Measurements from ENCODE around the gene NEK6. TPM values are rescaled to one million over a fixed set of nuclear protein-coding genes. Genes with fewer than 3 reads are reported as not detected.

Gene NEK6
- total RNA-seq, 1 donor from 2014 or later, result 15.7 TPM

DNA sequence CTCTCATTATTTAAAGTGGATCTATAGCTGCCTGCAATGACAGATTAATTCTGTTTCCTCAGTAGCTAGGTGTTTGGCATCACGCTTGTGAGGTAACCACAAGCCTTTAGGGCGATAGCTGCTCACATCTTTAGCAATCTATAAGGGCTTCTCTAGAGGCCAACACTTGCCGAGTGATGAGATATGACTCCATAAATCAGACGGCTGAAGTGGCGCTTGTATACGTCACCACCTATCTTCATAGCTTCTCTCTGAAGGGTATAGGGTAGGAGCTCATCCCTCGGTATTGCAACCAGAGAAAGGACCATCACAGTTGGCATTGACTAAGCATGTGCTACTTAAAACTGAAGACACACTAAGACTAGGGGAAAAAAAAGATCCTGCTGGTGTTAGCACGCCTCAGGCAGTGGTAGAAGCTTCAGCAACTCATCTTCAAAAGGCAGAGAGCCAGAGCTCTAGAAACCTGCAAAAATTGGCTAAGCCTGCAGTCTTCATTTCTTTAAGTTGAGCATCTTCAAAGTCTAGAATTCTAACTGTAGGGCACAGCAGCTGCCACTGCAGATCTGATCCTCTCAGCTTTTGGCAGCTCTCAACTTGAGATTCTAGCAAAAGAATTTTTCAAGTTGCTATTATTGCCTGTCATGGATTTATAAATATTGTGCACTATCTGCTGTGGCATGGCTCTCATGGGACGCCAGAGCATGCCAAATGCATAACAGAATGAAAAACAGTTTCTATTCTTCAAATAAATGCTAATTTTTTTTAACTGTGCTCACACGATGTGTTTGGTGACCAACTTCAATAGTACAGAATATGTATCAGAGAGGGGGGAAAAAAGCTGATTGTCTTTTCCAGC lies 120.0 kb downstream of the NEK6 start:
- H3K27ac ChIP-seq (ENCODE audit: low read depth, low read length), result no peak overlapping the region

DNA sequence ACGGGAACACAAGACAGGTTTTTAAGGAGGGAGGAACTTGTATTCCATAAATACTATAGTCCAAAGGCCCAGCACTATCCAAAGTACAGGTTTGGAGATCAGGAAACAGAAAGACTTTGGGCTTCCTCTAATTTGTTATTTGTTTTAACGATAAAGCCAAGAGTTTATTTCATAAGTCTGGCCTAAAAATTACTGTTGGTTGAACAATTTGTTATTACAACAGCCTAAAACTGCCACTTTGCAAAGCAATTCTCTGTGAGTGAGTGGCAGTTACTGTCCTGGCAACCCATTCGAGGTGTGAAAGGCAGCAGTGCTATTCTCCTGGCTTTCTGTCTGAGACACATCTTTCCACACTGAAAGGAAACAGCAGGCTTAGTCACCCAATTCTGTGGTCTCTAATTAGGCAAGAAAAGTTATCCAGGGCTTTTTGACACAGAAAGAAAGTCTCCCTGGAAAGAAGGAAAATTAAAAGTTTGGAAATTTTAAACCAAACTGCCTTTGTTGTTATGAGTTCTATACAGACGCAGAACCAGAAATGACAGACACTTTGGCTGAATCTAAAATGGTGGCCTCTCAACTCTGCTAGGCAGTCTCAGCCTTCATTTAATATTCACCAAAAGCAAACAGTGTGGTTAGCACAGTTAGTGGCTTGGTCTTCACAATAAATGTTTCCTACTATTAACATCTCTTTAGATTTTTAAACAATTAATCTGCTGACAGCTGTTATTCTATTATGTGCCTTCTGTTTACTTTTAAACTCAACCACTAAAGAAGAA lies 123.6 kb downstream of the NEK6 start:
- Histone ChIP-seq H3K27me3 (ENCODE audit: control insufficient read depth in 3 of 3, insufficient read depth in 3 of 3, low read length in 3 of 3) (no peaks in the 10 kb centered on the region), H3K36me3 (ENCODE audit: control insufficient read depth in 3 of 3, insufficient read depth in 3 of 3, low read length in 3 of 3) (peaks cover 13 to 26% (median 17%) of the 10 kb centered on the region in 3 donors), H3K9me3 (ENCODE audit: control insufficient read depth in 3 of 3, low read length in 3 of 3) (no peaks in the 10 kb centered on the region), H3K4me1 (ENCODE audit: control insufficient read depth in 3 of 3, insufficient read depth in 3 of 3, low read length in 3 of 3) (peaks cover 13 to 15% (median 14%) of the 10 kb centered on the region in 3 donors), H3K27ac (ENCODE audit: low read depth, low read length) (no peak overlapping the region), H3K4me3 (ENCODE audit: low read length in 3 of 3) (no peak overlapping the region), H3K9ac (ENCODE audit: low read depth in 1 of 3, low read length in 3 of 3) (no peak overlapping the region)

More for the DNA sequence above, 120.0 kb downstream of the NEK6 start:
- Histone ChIP-seq H3K36me3 (ENCODE audit: control insufficient read depth in 3 of 3, insufficient read depth in 3 of 3, low read length in 3 of 3) (peaks cover 4 to 12% (median 10%) of the 10 kb centered on the region in 3 donors), H3K27me3 (ENCODE audit: control insufficient read depth in 3 of 3, insufficient read depth in 3 of 3, low read length in 3 of 3) (no peaks in the 10 kb centered on the region), H3K4me3 (ENCODE audit: low read length in 3 of 3) (peak overlapping the region in 1 of 3 donors; percentile 9), H3K9ac (ENCODE audit: low read depth in 1 of 3, low read length in 3 of 3) (peak overlapping the region in 1 of 3 donors; percentile 19), H3K9me3 (ENCODE audit: control insufficient read depth in 3 of 3, low read length in 3 of 3) (no peaks in the 10 kb centered on the region), H3K4me1 (ENCODE audit: control insufficient read depth in 3 of 3, insufficient read depth in 3 of 3, low read length in 3 of 3) (peaks cover 14 to 16% (median 14%) of the 10 kb centered on the region in 3 donors)

DNA sequence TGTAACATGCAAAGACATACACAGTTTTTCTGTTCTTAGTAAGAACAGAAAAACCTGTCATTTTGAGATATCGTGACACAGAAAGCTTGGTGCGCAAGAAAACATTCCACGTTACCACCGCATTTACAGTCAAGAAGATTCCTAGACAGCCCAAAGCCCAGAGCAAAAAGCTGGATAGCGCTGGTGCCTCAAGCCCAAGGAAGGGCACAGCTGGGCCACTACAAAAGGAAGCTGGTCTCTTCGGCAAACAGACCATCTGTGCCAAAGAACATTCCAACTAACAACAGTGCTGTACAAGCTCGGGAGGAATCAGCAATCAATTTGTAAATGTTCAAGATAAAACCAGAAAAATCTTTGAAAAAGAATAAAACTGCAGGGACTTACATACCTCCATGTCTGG lies 126.5 kb downstream of the NEK6 start:
- H3K36me3 ChIP-seq (ENCODE audit: control insufficient read depth in 3 of 3, insufficient read depth in 3 of 3, low read length in 3 of 3), result peaks cover 13 to 26% (median 17%) of the 10 kb centered on the region in 3 donors
- no peak overlapping the region for H3K27ac ChIP-seq (ENCODE audit: low read depth, low read length)
- no peaks in the 10 kb centered on the region for H3K27me3 ChIP-seq (ENCODE audit: control insufficient read depth in 3 of 3, insufficient read depth in 3 of 3, low read length in 3 of 3)
- H3K4me1 ChIP-seq (ENCODE audit: control insufficient read depth in 3 of 3, insufficient read depth in 3 of 3, low read length in 3 of 3), result peaks cover 9 to 15% (median 13%) of the 10 kb centered on the region in 3 donors
- no peaks in the 10 kb centered on the region for H3K9me3 ChIP-seq (ENCODE audit: control insufficient read depth in 3 of 3, low read length in 3 of 3)
- H3K4me3 ChIP-seq (ENCODE audit: low read length in 3 of 3), result no peak overlapping the region
- no peak overlapping the region for H3K9ac ChIP-seq (ENCODE audit: low read depth in 1 of 3, low read length in 3 of 3)

- no peak overlapping the region for H3K27ac ChIP-seq (ENCODE audit: low read depth, low read length)
- H3K27me3 ChIP-seq (ENCODE audit: control insufficient read depth in 3 of 3, insufficient read depth in 3 of 3, low read length in 3 of 3), result no peaks in the 10 kb centered on the region
- no peak overlapping the region for H3K4me3 ChIP-seq (ENCODE audit: low read length in 3 of 3)
- no peaks in the 10 kb centered on the region for H3K9me3 ChIP-seq (ENCODE audit: control insufficient read depth in 3 of 3, low read length in 3 of 3)
- peaks cover 12 to 21% (median 13%) of the 10 kb centered on the region in 3 donors for H3K36me3 ChIP-seq (ENCODE audit: control insufficient read depth in 3 of 3, insufficient read depth in 3 of 3, low read length in 3 of 3)
- H3K4me1 ChIP-seq (ENCODE audit: control insufficient read depth in 3 of 3, insufficient read depth in 3 of 3, low read length in 3 of 3), result peaks cover 13 to 21% (median 18%) of the 10 kb centered on the region in 3 donors
- no peak overlapping the region for H3K9ac ChIP-seq (ENCODE audit: low read depth in 1 of 3, low read length in 3 of 3)
Measured at GRCh38 chr9:124384846-124385245, 127.1 kb downstream of the NEK6 start.

DNA sequence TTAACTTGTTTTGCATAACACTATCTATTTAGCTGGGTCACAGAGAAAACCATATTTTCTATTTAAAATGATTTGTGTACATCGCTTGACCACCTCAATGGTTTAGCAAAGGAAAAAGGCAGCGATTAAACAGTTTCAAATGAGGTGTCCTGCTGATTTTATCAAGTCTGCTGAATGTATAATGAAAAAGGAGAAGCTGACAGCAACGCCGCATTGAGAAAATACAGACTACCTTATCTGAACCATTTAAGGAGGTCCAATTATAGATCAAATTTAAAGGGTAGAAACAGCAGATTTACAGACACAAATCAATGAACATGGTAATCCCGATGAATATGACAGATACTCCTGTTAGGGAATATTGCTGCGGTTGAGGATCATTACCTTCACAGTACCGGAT lies 127.9 kb downstream of the NEK6 start:
- H3K36me3 ChIP-seq (ENCODE audit: control insufficient read depth in 3 of 3, insufficient read depth in 3 of 3, low read length in 3 of 3), result peaks cover 8 to 17% (median 10%) of the 10 kb centered on the region in 3 donors
- no peaks in the 10 kb centered on the region for H3K9me3 ChIP-seq (ENCODE audit: control insufficient read depth in 3 of 3, low read length in 3 of 3)
- H3K27me3 ChIP-seq (ENCODE audit: control insufficient read depth in 3 of 3, insufficient read depth in 3 of 3, low read length in 3 of 3), result no peaks in the 10 kb centered on the region
- no peak overlapping the region for H3K4me3 ChIP-seq (ENCODE audit: low read length in 3 of 3)
- no peak overlapping the region for H3K9ac ChIP-seq (ENCODE audit: low read depth in 1 of 3, low read length in 3 of 3)
- H3K27ac ChIP-seq (ENCODE audit: low read depth, low read length), result no peak overlapping the region
- peaks cover 13 to 28% (median 18%) of the 10 kb centered on the region in 3 donors for H3K4me1 ChIP-seq (ENCODE audit: control insufficient read depth in 3 of 3, insufficient read depth in 3 of 3, low read length in 3 of 3)

- Histone ChIP-seq H3K27me3 (ENCODE audit: control insufficient read depth in 3 of 3, insufficient read depth in 3 of 3, low read length in 3 of 3) (no peaks in the 10 kb centered on the region), H3K36me3 (ENCODE audit: control insufficient read depth in 3 of 3, insufficient read depth in 3 of 3, low read length in 3 of 3) (peaks cover 8 to 17% (median 10%) of the 10 kb centered on the region in 3 donors), H3K9me3 (ENCODE audit: control insufficient read depth in 3 of 3, low read length in 3 of 3) (no peaks in the 10 kb centered on the region), H3K9ac (ENCODE audit: low read depth in 1 of 3, low read length in 3 of 3) (no peak overlapping the region), H3K4me1 (ENCODE audit: control insufficient read depth in 3 of 3, insufficient read depth in 3 of 3, low read length in 3 of 3) (peaks cover 13 to 33% (median 23%) of the 10 kb centered on the region in 3 donors), H3K4me3 (ENCODE audit: low read length in 3 of 3) (no peak overlapping the region), H3K27ac (ENCODE audit: low read depth, low read length) (no peak overlapping the region)
Measured at GRCh38 chr9:124386201-124386600, 128.5 kb downstream of the NEK6 start.

GRCh38 chr9:124388275-124389048 lies 130.7 kb downstream of the NEK6 start:
- H3K36me3 ChIP-seq (ENCODE audit: control insufficient read depth in 3 of 3, insufficient read depth in 3 of 3, low read length in 3 of 3), result peaks cover 7 to 8% (median 7%) of the 10 kb centered on the region in 3 donors
- no peaks in the 10 kb centered on the region for H3K9me3 ChIP-seq (ENCODE audit: control insufficient read depth in 3 of 3, low read length in 3 of 3)
- H3K27ac ChIP-seq (ENCODE audit: low read depth, low read length), result no peak overlapping the region
- H3K4me1 ChIP-seq (ENCODE audit: control insufficient read depth in 3 of 3, insufficient read depth in 3 of 3, low read length in 3 of 3), result peaks cover 31 to 52% (median 39%) of the 10 kb centered on the region in 3 donors
- H3K4me3 ChIP-seq (ENCODE audit: low read length in 3 of 3), result no peak overlapping the region
- H3K27me3 ChIP-seq (ENCODE audit: control insufficient read depth in 3 of 3, insufficient read depth in 3 of 3, low read length in 3 of 3), result no peaks in the 10 kb centered on the region
- H3K9ac ChIP-seq (ENCODE audit: low read depth in 1 of 3, low read length in 3 of 3), result no peak overlapping the region

DNA sequence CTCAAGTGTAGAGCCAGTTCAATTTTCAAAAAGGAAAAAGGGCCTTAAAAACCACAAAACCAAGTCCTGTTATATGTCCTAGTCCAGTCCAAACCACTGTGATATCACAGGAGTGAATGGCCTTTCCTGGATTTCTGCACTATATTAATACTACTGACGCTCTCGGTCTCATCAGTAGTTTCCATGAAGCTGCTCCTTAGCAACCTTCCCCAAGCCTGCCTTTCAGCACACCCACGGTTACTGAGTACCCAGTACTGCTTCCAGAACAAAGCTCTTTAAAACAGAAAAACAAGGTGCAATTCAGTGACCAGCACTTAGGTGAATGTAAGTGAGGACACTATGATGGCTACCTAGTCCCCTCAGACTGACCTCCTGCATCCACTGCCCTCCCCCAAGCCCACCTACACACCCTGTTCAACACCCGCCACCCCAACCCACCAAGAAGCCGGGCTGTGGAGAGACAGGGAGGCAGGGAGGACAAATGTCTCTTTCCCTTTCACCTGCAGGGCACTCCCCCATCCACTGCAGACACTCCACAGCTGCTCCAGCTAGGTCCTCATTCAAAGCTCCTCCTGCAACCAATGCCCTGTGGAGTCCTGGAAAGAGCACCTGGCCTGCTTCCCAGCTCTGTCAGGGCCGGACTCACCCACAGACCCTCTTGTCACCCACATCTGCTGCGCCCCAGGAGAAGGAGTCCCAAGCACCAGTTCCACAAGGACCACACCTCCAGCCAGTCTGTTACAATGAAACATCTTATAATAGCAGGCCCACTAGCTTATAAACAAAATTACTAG lies 131.6 kb downstream of the NEK6 start:
- H3K9me3 ChIP-seq (ENCODE audit: control insufficient read depth in 3 of 3, low read length in 3 of 3), result no peaks in the 10 kb centered on the region

More for the DNA sequence above, 131.6 kb downstream of the NEK6 start:
- Histone ChIP-seq H3K9ac (ENCODE audit: low read depth in 1 of 3, low read length in 3 of 3) (no peak overlapping the region), H3K4me3 (ENCODE audit: low read length in 3 of 3) (no peak overlapping the region), H3K27ac (ENCODE audit: low read depth, low read length) (no peak overlapping the region), H3K4me1 (ENCODE audit: control insufficient read depth in 3 of 3, insufficient read depth in 3 of 3, low read length in 3 of 3) (peaks cover 31 to 57% (median 39%) of the 10 kb centered on the region in 3 donors), H3K36me3 (ENCODE audit: control insufficient read depth in 3 of 3, insufficient read depth in 3 of 3, low read length in 3 of 3) (peaks cover 0 to under 1% (median 0%) of the 10 kb centered on the region in 3 donors), H3K27me3 (ENCODE audit: control insufficient read depth in 3 of 3, insufficient read depth in 3 of 3, low read length in 3 of 3) (no peaks in the 10 kb centered on the region)

Data from skeletal muscle tissue (tissue), 4 donors.